Peyer's patch (tissue), 4 donors: ENCODE measurements around the gene CRYL1. TPM values are rescaled to one million over a fixed set of nuclear protein-coding genes. Genes with fewer than 3 reads are reported as not detected.

Source experiments
- DNase-seq, 3 donors: peaks; one replicate each; pipeline ENCODE4 v3.0.0-alpha.2; 2017 to 2019
- H3K27ac ChIP-seq, 4 donors: fragments of 200-600 bp; sonication (generic); one replicate each; pipeline ENCODE4 v1.5.1; 2016 to 2019
- H3K27me3 ChIP-seq, 2 donors: fragments of 200-600 bp; sonication (generic); one replicate each; pipeline ENCODE4 v1.5.1; 2019
- H3K36me3 ChIP-seq, 3 donors: fragments of 200-600 bp; sonication (generic); one replicate each; pipeline ENCODE4 v1.5.1; 2016 to 2019
- H3K4me1 ChIP-seq, 4 donors: fragments of 200-600 bp; sonication (generic); one replicate each; pipeline ENCODE4 v1.5.1; 2016 to 2019
- H3K4me3 ChIP-seq, 4 donors: fragments of 200-600 bp; sonication (generic); 1 replicate in 3 of 4; 2 replicates in 1 of 4; pipeline ENCODE4 v1.5.1; 2016 to 2019; ENCODE audit warnings: mild to moderate bottlenecking in 1 of 4
- H3K9me3 ChIP-seq, 4 donors: fragments of 200-600 bp; sonication (generic); one replicate each; pipeline ENCODE4 v1.5.1; 2016 to 2019; ENCODE audit warnings: mild to moderate bottlenecking in 1 of 4
- POLR2A ChIP-seq, 2 donors: fragments of 450-650 bp; IDR thresholded peaks; one replicate each; pipeline ENCODE4 v1.5.1; 2017; ENCODE audit warnings: antibody characterized with exemption in 2 of 2, mild to moderate bottlenecking in 2 of 2, moderate library complexity in 2 of 2
- total RNA-seq, 4 donors: library from RNA; depleted of rRNA; stranded (reverse); fragments of >200 nt; gene quantifications; one replicate each; pipeline ENCODE4 v1.1.0, GENCODE V29; 2016
- TF ChIP-seq, protein P1 (sequence below), 6 experiments: fragments of 450-650 bp in 4 of 6; fragments of 200-600 bp in 2 of 6; sonication (generic) in 1 of 6; IDR thresholded peaks; one replicate each; pipeline ENCODE4 v1.5.1; 2017 to 2019; ENCODE audit warnings: antibody characterized with exemption in 6 of 6, mild to moderate bottlenecking in 3 of 6, moderate library complexity in 1 of 6

CRYL1 gene
- total RNA-seq, 4 donors from 2014 or later = 81.7 to 357 (median 299) TPM

DNA sequence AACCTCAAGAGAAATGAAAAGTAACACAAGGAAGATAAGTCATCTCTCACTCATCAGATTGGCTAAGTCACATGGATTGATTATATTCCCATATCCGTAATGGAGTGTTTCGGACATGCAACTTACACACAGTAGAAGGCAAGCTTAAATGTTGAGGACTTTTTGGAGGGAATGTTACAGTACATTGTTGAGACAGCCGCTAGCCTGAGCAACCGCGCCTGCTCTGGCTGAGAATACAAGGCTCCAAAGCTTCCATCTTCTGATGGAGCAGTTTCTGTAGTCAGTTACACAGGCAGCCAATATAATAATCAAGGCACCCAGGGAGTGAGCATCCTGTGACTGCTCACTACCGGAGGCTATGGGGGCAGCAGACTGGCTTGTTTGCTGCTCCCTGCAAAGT, 1.0 kb upstream of the CRYL1 start:
- Histone ChIP-seq H3K4me1 (peaks cover 0 to 16% (median 5%) of the 10 kb centered on the region in 4 donors), H3K4me3 (peak overlapping the region; percentile 79 to 95 (median 90)), H3K27ac (peak overlapping the region; percentile 84 to 97 (median 90)), H3K27me3 (no peaks in the 10 kb centered on the region), H3K9me3 (no peaks in the 10 kb centered on the region), H3K36me3 (no peaks in the 10 kb centered on the region)
- no peak for DNase-seq
- TF ChIP-seq, protein P1, sequence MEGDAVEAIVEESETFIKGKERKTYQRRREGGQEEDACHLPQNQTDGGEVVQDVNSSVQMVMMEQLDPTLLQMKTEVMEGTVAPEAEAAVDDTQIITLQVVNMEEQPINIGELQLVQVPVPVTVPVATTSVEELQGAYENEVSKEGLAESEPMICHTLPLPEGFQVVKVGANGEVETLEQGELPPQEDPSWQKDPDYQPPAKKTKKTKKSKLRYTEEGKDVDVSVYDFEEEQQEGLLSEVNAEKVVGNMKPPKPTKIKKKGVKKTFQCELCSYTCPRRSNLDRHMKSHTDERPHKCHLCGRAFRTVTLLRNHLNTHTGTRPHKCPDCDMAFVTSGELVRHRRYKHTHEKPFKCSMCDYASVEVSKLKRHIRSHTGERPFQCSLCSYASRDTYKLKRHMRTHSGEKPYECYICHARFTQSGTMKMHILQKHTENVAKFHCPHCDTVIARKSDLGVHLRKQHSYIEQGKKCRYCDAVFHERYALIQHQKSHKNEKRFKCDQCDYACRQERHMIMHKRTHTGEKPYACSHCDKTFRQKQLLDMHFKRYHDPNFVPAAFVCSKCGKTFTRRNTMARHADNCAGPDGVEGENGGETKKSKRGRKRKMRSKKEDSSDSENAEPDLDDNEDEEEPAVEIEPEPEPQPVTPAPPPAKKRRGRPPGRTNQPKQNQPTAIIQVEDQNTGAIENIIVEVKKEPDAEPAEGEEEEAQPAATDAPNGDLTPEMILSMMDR (IDR thresholded peaks at IDR 0.05) = no peak
- TF ChIP-seq POLR2A (IDR thresholded peaks at IDR 0.05) = no peak

DNA sequence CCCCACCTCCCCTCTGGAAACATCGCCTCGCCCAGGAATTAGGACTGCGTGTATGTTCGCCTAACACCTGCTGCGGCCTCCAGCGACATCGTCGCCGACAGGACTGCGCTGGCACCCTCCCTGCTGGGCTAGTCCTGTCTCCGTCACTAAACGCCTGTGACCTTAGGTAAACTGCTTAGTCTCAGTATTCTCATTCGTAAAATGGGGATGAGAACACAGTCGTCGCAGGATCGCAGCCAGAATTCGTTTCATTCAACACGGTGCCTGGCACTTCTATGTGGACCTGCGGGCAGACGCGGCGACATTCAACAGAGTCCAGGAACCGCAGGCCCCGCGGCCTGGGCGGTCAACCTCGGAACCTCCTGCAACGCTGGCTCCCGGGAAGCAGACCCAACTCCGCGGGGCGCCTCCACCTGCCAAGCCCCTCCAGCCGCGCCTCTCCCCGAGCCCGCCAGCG, 485 bp downstream of the CRYL1 start:
- Histone ChIP-seq H3K27me3 (no peaks in the 10 kb centered on the region), H3K4me3 (peak overlapping the region; percentile 79 to 95 (median 90)), H3K27ac (peak overlapping the region; percentile 84 to 97 (median 90)), H3K9me3 (no peaks in the 10 kb centered on the region), H3K4me1 (peaks cover 0 to 16% (median 5%) of the 10 kb centered on the region in 4 donors), H3K36me3 (no peaks in the 10 kb centered on the region)
- DNase-seq = peak; percentile 29 to 73 (median 66)
- no peak for TF ChIP-seq POLR2A (IDR thresholded peaks at IDR 0.05)
- TF ChIP-seq, protein P1 (IDR thresholded peaks at IDR 0.05) = no peak

DNA sequence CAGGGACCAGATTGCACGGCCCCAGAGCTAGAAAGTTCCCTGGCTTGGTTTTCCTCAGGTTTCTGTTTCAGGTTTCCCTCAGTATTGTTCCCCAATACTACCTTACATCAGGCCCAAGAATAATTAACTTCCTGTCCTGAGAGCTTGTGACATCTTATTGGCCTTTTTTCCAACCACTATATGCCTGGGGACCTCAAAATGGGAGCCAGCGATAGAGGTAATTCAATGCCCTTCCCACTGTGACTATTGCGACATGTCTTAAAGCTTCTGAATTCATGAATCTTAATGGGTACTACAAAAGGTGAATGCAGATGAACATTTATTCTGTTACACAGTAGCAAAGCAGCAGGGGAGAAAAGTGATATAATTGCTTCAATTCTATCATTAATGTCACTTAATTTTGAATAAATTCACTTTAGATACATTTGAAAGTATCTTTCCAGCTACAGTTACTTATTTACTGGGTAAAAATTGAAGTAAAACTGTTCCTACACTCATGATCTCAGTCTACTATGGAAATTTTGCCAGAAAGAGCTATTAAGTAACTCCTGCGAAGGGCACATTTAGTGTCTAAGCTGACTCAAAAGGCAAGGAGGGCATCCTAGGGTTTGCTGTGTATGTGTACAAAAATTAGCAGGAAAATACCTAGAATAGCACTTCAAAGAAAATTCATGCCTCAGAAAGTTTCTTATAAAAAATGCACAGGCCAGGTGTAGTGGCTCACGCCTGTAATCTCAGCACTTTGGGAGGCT, 4.1 kb downstream of the CRYL1 start:
- DNase-seq = no peak
- Histone ChIP-seq H3K4me1 (peaks cover 0 to 17% (median 3%) of the 10 kb centered on the region in 4 donors), H3K36me3 (no peaks in the 10 kb centered on the region), H3K27me3 (no peaks in the 10 kb centered on the region), H3K4me3 (no peak overlapping the region), H3K27ac (peak overlapping the region in 1 of 4 donors; percentile 48), H3K9me3 (no peaks in the 10 kb centered on the region)
- no peak for TF ChIP-seq POLR2A (IDR thresholded peaks at IDR 0.05)
- TF ChIP-seq, protein P1 (IDR thresholded peaks at IDR 0.05) = no peak

DNA sequence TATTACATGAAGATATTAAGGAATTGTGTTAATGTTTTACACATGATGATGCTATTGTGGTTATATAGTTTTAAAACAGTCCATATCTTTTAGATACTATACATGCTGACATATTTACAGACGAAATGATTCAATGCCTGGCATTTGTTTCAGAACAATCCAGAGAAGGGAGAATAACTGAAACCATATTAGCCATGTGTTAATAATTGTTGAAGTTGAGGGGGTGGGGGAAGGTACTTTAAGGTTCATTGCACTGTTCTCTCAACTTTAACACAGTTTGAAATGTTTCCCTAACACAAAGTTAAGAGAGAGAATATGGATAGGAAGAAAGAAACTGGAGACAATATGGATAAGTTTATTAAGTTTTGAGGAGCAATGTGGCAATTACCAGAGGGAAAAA, 5.8 kb downstream of the CRYL1 start:
- H3K9me3 ChIP-seq = no peaks in the 10 kb centered on the region
- peak overlapping the region in 2 of 4 donors; percentile 64 to 85 for H3K27ac ChIP-seq
- no peak for DNase-seq
- H3K4me3 ChIP-seq = no peak overlapping the region
- TF ChIP-seq POLR2A (IDR thresholded peaks at IDR 0.05) = no peak
- TF ChIP-seq, protein P1 (IDR thresholded peaks at IDR 0.05) = no peak
- peaks cover 0 to 17% (median under 1%) of the 10 kb centered on the region in 4 donors for H3K4me1 ChIP-seq
- H3K36me3 ChIP-seq = no peaks in the 10 kb centered on the region
- H3K27me3 ChIP-seq = no peaks in the 10 kb centered on the region

DNA sequence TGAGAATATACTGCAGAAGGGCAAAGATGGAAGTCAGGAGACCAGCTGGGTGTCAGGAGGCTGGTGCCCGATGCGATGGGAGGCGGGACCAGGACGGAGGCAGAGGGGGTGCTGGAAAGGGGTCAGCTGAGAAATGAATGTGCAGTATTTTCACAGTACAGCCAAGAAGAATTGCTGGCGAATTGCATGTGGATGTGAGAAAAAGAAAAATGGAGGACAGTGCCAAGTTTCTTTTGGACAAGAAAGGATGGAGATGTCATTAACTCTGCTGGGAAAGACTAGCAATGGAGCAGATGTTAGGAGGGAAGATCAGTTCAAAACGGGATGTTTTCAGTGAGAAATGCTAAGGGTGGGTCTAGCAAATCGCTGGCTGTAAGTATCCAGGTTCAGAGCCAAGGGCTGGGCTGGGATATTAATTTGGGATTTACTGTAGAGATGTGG, 7.0 kb downstream of the CRYL1 start:
- Histone ChIP-seq H3K27ac (peak overlapping the region in 1 of 4 donors; percentile 55), H3K27me3 (no peaks in the 10 kb centered on the region), H3K9me3 (no peaks in the 10 kb centered on the region), H3K4me1 (peaks cover 0 to 6% (median 0%) of the 10 kb centered on the region in 4 donors), H3K4me3 (no peak overlapping the region), H3K36me3 (no peaks in the 10 kb centered on the region)
- TF ChIP-seq, protein P1 (IDR thresholded peaks at IDR 0.05) = no peak
- no peak for TF ChIP-seq POLR2A (IDR thresholded peaks at IDR 0.05)
- DNase-seq = no peak
